ENCODE data around the gene ACBD6. TPM values are rescaled to one million over a fixed set of nuclear protein-coding genes. Genes with fewer than 3 reads are reported as not detected.

The ACBD6 gene
- total RNA-seq, 1 experiment from 2014 or later, result 141 TPM

DNA sequence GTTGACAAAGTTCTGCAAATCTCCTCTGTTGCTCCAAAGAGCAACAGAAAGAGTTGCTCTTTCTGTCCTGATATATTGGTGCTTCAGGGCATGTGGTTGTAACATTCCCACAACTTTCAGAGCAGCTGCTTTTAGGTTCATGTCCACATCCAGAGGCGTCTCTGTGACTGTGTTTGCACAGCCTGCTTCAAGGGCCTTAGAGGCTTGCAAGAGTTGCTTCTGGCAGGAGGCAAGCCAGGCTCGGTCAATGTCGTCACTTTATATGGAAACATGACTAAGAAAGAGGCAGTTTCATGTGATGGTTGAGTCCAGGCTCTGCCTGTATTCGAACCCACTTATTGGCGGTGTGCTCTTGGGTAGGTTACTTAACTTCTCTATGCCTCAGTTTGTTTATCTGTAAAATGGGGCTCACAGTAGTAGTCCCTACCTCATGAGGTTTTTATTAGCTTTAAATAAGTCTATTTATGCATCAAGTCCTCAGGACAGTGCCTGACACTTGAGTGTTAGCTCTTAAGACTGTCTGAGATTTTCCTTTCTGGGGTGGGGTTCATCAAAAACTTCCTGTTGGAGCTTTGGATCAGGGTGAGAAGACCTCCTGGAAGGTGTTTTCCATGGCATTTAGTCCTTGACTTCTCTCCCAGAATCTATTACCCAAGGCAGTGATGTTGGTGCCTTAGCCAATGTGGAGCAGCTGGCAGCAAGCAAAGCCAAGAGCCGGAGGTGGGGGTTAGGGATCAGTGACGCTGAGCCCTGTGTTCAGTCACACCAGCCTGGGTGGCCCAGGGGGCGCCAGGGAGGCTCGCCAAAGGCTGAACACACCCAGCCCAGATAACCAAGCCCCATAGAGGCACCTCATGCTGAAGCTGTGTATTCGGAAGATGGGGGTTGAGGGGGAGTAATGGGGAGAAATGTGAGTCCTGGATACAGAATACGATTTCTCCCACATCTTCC lies 253.4 kb downstream of the ACBD6 start:
- no peak for DNase-seq (ENCODE audit: extremely low read depth, low read depth)

DNA sequence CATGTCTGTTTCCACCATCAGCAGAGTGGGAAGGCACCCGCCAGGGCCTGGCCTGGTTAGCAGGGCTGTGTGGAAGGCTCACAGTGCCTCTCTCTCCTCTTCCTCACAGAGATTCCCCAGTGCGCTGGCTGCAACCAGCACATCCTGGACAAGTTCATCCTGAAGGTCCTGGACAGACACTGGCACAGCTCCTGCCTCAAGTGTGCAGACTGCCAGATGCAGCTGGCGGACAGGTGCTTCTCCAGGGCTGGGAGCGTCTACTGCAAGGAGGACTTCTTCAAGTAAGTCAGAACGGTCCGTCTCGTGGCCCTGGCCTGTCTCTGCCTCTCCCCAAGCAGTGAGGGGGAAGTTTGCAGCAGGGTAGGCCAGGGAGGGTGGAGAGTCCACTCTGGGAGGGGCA lies 254.2 kb downstream of the ACBD6 start:
- no peak for DNase-seq (ENCODE audit: extremely low read depth, low read depth)

DNA sequence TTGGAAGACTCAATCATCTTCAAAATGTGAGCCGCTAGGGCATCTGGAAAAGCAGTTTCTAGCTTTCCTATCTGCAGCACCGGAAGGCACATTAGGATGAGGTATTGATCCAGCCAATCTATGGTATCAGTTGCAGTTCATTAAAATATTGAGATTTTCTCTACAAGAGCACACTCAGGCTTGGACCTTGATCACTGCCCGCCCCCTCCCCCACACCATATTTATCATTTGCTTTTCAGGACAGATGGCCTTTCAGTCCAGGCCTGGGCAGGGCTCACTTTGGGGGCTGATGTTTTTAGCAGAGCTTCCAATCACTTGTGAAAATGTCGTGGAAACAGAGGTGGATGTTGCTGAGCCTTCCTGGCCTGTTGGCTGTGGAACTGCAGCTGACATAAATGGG lies 254.8 kb downstream of the ACBD6 start:
- no peak for DNase-seq (ENCODE audit: extremely low read depth, low read depth)

DNA sequence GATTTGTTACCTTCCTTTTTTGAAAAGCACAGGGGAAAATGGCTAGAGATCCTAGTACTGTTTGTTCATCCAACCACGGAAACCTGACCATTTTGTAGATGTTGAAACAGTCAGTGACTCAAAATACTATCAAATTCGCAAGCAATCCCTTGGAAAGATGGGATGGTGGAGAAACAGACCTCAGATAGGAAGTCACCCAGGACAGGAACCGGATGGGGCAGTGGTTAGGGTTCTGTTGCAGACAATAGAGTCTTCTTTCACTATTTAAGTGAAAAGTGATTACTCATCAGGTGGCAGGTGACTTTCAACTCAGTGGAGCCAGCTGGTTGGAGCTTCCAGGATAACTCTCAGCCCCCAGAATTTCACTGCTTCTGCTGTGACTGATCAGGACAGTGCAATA lies 255.3 kb downstream of the ACBD6 start:
- no peak for DNase-seq (ENCODE audit: extremely low read depth, low read depth)

DNA sequence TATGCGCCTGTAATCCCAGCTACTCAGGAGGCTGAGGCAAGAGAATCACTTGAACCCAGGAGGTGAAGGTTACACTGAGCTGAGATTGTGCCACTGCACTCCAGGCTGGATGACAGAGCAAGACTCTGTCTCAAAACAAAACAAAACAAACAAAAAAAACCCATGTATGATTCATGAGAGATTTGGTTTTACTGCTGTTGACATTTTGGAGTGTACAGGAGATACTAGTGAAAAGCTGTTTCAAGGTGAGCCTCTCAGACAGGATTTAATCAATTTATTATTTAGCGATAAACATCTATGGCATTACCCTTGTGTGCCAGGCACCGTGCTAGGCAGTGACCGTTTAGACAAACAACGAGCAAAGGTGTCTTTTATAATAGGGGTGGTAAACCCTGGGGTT lies 255.8 kb downstream of the ACBD6 start:
- DNase-seq (ENCODE audit: extremely low read depth, low read depth), result no peak

DNA sequence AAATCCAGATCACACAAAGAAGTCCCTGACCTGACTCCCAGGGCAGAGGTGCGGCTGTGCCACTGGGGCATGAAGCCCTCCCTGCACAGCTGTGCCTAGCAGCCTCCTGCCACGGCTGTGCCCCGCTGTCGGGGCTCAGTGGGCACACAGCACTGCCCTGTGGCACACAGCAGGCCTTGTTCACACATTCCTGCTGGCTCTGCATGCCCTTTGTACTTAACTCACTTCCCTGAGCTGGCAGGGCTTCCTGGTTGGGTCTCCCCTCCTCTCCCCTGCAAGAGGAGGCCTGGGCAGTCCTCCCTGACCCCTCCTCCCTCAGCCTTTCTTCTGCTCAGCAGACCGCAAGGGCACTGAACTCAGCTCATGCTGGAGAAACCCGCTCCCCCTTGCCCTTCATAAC lies 257.5 kb downstream of the ACBD6 start:
- DNase-seq (ENCODE audit: extremely low read depth, low read depth), result no peak

DNA sequence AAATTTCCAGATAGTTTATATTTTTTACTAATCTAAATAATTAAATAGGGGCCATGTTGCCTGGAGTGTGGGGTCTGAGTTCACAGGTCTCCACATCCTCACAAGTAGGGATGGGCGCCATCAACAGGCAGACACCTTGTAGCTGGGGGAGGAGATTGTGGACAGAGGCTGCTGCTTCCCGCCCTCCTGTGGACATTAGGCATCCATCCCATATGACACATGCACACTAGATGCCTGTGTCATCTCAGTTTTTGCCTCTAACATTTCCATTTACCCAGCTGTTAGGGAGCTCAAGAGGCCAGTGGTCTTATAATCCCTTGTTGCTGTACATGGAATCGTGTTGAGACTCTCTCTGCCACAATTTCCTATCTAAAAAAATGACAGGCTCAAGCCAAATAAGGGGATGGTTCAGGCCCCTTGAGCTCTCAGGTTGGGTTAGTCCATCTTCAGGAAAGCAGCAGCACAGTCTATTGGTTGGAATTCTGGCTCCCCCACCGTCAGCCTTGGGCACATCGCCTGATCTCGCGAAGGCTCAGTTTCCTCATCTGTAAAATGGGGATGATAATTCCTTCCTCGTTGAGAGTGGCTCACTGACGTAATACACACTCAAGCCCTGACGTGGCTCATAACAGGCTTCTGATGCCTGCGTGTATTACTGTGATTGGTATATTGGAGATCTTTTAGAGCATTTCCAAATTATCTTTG lies 258.7 kb downstream of the ACBD6 start:
- DNase-seq (ENCODE audit: extremely low read depth, low read depth), result no peak

DNA sequence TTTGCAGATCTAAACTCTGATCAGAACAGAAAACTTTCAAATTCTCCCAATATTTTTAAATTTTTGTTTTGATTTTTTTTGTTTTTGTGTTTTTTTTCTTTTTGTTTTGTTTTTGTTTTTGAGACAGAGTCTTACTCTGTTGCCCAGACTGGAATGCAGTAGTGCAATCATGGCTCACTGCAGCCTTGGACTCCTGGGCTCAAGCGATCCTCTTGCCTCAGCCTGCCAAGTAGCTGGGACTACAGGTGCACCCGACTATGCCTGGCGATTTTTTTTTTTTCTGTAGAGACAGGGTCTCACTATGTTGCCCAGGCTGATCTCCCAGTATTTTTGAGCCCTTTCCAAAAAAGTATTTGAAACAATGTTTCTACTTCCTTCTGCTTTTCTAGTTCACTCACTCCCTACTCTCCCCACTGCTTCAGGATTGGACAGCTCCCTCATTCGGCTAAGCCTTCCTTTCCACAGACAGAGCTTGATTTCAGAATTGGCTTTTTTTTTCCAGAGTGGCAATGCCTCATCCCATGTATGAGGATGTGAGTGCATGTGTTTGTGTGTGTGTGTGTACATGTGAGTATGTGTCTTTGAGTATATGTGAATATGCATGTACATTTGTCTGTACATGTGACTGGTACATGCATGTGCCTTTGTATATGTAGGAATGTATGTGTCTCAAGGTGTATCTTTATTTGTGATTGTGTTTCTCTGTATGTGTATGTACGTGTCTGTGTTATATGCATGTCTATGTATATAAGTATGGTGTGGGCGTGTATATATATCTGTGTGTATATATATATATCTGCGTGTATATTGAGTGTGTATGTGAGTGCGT lies 260.4 kb downstream of the ACBD6 start:
- no peak for DNase-seq (ENCODE audit: extremely low read depth, low read depth)

DNA sequence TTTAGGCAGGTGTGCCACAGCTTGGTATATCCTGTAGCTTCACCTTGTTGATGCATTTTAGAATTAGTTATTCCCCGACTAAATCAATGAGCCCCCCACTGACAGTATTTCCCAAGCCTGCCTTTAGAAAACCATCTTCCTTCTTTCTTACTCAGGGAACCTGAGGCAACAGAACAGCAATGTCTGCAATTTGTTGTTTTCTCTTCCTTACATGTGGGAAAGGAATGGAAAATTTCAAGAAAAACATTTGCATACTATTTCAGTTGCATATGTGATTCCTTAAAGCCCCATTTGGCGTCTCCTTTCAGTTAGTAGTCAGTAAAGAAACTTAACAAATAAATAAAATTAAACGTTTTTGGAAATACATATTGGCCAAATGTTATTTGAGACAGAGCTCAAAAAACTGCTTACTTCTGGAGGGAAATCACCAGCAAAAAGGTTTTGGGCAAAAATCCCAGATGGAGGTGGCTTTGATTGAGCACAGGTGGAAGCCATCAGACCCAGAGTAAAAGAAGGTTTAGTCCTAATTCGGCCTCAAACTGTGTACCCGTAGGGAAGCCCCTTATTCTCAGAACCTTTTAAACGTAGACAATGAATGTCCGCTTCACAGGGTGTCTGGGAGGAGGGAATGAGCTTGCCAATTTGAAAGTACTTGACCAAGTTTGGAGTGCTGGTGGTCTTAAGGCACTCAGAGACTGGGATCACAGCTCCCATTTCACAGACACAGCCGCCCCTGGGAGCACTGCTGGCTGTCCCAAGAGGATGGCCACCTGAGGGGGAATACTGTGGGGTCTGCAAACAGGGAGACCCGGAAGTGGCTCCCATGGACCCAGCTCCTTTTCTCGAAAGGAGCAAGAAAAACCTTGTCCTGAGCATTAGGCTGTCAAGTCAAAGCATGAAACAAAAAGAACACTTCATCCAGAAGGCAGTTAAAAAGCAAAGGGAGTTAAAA lies 263.0 kb downstream of the ACBD6 start:
- DNase-seq (ENCODE audit: extremely low read depth, low read depth), result no peak

DNA sequence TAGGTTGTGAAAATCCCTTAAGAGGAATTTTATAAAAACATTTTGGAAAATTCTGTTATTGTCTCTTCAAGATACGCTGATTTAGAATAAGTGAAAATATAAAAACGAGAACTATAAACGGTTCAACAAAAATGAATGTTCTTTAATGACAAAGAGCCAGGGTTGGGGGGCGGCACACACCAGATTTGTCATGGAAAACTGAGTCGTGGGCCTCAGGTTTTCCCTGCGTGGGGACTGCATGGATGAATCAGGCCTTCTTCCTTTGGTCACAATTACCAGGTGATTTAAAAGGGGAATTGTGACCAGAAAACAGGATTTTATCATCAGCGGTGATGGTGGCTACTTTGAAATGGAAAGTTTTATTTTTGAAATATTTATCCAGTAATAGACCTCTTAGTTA lies 263.7 kb downstream of the ACBD6 start:
- DNase-seq (ENCODE audit: extremely low read depth, low read depth), result no peak

Small RNAs within 50 kb of the gene (small RNA-seq; reads per million reads assigned to genes)
- 0.06 to 0.47 reads per million in 2 experiments for gene MIR3121
- gene RF00019, result 0 reads per million in 2 experiments

Other genes starting within 250 kb of the ACBD6 start
- gene OVAAL, start 56.4 kb upstream of the ACBD6 start, total RNA-seq (2014; rRNA removed; shearing (Covaris generic)), result not detected in 2 replicates
- gene XPR1, start 129.4 kb upstream of the ACBD6 start, total RNA-seq (2014; rRNA removed; shearing (Covaris generic)), result 92.9 and 111 TPM in 2 replicates

Measured in NCI-H460 (cell line).